HG03469 (cell line): Measurements from ENCODE around the gene EVI2B.
"Not testable (repeated sequence)": the region's sequence is repeated elsewhere in the genome, so short reads cannot be mapped to it uniquely, and the experiment has no call there.

Experiments
- ATAC-seq: cut with Tn5 transposase; IDR thresholded peaks from one replicate; pipeline ENCODE4 v1.9.1; 2021; ENCODE audit warnings: mild to moderate bottlenecking, moderate library complexity, moderate number of reproducible peaks; ENCODE audit not compliant: unreplicated experiment

Gene EVI2B

DNA sequence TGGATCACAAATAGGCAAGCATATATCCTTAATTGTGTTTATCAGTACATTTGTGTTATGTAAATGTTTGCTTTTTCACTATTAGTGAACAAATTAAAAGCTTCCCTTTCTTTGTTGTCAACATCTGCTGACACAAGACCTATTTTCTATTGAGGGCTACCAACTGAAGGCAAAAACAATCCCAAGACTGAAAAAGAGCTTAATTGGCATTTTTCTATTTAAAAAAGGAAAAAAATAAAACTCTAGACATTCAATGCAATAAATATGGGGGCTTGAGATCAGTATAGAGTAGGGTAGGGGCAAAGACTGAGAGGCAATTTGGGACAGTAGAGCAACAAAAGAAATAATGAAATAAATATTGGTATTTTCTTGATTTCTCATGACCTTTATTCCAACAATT is 41.1 kb downstream of the EVI2B start:
- ATAC-seq: no peak

DNA sequence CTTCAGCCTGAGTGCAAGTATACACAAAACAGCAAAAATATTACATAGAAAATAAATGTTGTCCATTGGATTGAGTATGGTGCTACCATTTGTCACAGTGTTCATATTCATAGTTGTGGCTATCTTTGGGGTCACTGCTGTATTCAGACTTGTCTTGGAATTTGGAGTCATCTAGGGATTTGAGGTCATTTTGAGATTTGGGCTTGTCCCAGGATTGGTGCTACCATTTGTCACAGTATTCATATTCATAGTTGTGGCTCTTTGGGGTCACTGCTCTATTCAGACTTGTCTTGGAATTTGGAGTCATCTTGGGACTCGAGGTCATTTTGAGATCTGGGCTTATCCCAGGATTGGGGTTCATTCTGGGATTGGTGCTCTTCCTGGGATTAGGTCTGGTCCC is 41.6 kb downstream of the EVI2B start:
- ATAC-seq: no peak

DNA sequence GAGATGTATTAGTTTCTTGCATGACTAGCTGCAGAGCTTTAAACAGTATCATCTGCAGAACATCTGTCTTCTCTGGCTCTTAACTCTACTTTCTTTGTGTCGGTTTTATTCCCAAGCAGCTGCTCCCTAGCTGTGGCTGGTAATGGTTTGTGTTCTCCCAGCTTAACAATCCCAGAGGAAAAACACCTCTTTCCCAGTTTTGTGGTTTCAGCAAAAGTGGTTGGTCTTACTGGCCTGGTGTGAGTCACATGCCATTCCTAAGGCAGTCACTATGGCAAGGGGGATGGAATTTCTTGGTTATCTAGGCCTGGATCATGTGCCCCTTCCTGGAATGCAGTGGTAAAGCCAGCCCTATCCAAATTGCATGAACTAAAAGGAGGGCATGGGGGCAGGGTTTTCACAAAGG is 44.3 kb downstream of the EVI2B start:
- no peak for ATAC-seq

GRCh38 chr17:31269036-31269577 is 44.7 kb downstream of the EVI2B start:
- ATAC-seq: no peak

GRCh38 chr17:31266042-31266441 is 47.8 kb downstream of the EVI2B start:
- no peak for ATAC-seq

DNA sequence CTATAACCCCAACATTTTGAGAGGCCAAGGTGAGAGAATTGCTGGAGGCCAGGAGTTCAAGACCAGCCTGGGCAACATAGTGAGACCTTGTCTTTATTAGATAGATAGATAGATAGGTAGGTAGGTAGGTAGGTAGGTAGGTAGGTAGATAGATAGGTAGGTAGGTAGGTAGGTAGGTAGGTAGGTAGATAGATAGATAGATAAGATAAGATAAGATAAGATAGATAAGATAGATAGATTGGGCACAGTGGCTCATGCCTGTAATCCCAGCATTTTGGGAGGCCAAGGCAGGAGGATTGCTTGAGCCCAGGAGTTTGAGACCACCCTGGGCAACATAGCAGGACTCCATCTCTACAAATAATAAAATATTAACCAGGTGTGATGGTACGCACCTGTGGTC is 50.9 kb downstream of the EVI2B start:
- ATAC-seq: not testable (repeated sequence)

GRCh38 chr17:31261601-31262000 is 52.3 kb downstream of the EVI2B start:
- ATAC-seq: no peak

GRCh38 chr17:31260151-31260550 is 53.7 kb downstream of the EVI2B start:
- no peak for ATAC-seq

DNA sequence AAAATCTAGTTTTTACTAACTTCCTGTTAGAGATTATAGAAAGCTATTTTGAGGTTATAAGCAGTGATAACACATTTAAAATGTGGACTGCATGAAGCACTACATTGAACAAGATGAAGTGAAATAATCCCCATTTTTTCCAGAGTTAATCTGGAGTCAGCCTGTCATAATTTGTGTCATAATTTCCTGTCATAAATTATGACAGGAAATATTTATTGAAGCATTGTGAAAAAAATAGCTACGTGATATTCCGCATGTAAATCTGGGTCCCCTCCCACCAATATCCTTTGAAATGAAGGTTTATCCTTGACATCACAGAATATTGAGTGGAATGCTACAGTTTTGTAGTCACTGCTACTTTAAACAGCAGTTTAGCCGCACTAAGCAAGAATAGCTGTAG is 56.9 kb downstream of the EVI2B start:
- no peak for ATAC-seq

- no peak for ATAC-seq
Measured at GRCh38 chr17:31254654-31255053, 59.2 kb downstream of the EVI2B start.
